ENCODE results near the gene ATP11A.

DNA sequence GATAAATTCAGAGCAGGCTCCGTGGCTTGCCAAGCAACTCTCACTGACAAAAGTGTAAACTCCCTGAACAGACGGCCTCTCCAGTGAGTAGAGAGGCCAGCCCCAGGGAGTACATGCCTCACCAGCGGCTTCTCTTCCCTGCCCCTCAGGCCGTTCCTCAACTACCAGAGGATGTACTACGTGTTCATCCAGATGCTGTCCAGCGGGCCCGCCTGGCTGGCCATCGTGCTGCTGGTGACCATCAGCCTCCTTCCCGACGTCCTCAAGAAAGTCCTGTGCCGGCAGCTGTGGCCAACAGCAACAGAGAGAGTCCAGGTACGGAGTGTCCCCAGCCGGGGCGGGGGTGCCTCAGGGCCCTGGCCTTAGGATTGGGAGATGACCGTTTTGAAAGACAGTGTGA, 185.8 kb downstream of the ATP11A start:
- TF ChIP-seq POLR2AphosphoS5 (IDR thresholded peaks at IDR 0.05) (no peak), POLR2A (IDR thresholded peaks at IDR 0.05) (no peak), EP300 (IDR thresholded peaks at IDR 0.05) (no peak)
- TF ChIP-seq, protein P1, sequence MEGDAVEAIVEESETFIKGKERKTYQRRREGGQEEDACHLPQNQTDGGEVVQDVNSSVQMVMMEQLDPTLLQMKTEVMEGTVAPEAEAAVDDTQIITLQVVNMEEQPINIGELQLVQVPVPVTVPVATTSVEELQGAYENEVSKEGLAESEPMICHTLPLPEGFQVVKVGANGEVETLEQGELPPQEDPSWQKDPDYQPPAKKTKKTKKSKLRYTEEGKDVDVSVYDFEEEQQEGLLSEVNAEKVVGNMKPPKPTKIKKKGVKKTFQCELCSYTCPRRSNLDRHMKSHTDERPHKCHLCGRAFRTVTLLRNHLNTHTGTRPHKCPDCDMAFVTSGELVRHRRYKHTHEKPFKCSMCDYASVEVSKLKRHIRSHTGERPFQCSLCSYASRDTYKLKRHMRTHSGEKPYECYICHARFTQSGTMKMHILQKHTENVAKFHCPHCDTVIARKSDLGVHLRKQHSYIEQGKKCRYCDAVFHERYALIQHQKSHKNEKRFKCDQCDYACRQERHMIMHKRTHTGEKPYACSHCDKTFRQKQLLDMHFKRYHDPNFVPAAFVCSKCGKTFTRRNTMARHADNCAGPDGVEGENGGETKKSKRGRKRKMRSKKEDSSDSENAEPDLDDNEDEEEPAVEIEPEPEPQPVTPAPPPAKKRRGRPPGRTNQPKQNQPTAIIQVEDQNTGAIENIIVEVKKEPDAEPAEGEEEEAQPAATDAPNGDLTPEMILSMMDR (IDR thresholded peaks at IDR 0.05) = no peak

Data from sigmoid colon (tissue), 4 donors.